ENCODE data around the gene MIPOL1. TPM values are rescaled to one million over a fixed set of nuclear protein-coding genes. Genes with fewer than 3 reads are reported as not detected.

The MIPOL1 gene
- total and polyA plus RNA-seq, 2 of the 4 experiments (the other 2 are of a cell fraction), result 2.7 to 5.9 TPM

DNA sequence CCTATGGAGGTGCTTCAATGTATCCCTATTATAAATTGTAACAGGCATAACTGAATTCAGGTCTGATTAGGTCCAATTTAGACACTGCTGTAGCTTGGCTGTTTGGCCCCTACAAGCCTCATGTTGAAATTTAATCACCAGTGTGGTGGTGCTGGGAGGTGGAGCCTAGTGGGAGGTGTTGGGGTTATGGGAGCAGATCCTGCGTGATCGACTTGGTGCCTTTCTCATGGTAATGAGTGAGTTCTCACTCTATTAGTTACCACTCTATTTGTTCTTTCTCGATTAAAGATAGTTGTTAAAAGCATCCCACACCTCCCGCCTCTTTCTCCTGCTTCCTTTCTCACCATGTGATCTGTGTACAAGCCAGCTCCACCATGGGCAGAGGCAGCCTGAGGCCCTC is 275.2 kb downstream of the MIPOL1 start:
- Histone ChIP-seq H2BK15ac (ENCODE audit: low read depth, low read length) (no peak overlapping the region), H3K4me2 (ENCODE audit: low read depth, low read length) (no peak overlapping the region), H2BK120ac (ENCODE audit: low read depth, low read length) (no peak overlapping the region), H3K14ac (replicated peaks; ENCODE audit: low read depth, low read length) (no peak overlapping the region), H4K20me1 (ENCODE audit: insufficient read depth, low read length) (no peaks in the 10 kb centered on the region), H3K23ac (ENCODE audit: low read depth, low read length) (no peak overlapping the region), H3K9ac (ENCODE audit: low read depth, low read length) (no peak overlapping the region), H4K8ac (ENCODE audit: low read depth in 2 of 2, low read length in 2 of 2) (no peak overlapping the region), H2AK9ac (replicated peaks; ENCODE audit: low read depth, low read length, poor library complexity) (no peak overlapping the region), H3K27ac (ENCODE audit: insufficient read depth, low read length) (no peak overlapping the region), H2BK5ac (ENCODE audit: low read depth, low read length, poor library complexity, severe bottlenecking) (no peak overlapping the region), H3K4ac (ENCODE audit: low read depth, low read length) (no peak overlapping the region), H3K4me3 (ENCODE audit: insufficient read depth, low read depth, low read length) (no peak overlapping the region), H2BK20ac (ENCODE audit: low read depth, low read length) (no peak overlapping the region), H3K36me3 (ENCODE audit: control insufficient read depth, insufficient read depth, low read length) (no peaks in the 10 kb centered on the region), H3K4me1 (ENCODE audit: control insufficient read depth, insufficient read depth, low read length) (no peaks in the 10 kb centered on the region), H2AFZ (replicated peaks; ENCODE audit: low read length, poor library complexity) (no peak overlapping the region), H3K9me3 (ENCODE audit: control insufficient read depth, insufficient read depth, low read length) (no peaks in the 10 kb centered on the region), H4K5ac (ENCODE audit: low read depth, low read length) (no peak overlapping the region), H3K18ac (ENCODE audit: low read depth, low read length) (no peak overlapping the region), H3K56ac (ENCODE audit: extremely low read depth, insufficient read depth, low read length) (no peak overlapping the region), H3K79me1 (ENCODE audit: low read depth in 1 of 2, low read length in 2 of 2) (no peaks in the 10 kb centered on the region), H3K9me1 (ENCODE audit: insufficient read depth, low read length) (no peaks in the 10 kb centered on the region), H2AK5ac (ENCODE audit: low read depth, low read length) (no peak overlapping the region), H4K91ac (ENCODE audit: insufficient read depth, low read depth, low read length) (no peak overlapping the region), H3K27me3 (ENCODE audit: control insufficient read depth, insufficient read depth, low read length) (no peaks in the 10 kb centered on the region)
- DNase-seq (no peak), ATAC-seq (ENCODE audit: low read depth) (no peak)
- intact Hi-C loops (cut with micrococcal nuclease) (no loop called here), dilution Hi-C loops (cut with HindIII; ENCODE audit: low sequenced_read_pairs, unreplicated experiment) (no loop called here), in situ Hi-C loops (cut with MboI; ENCODE audit: low sequenced_read_pairs) (no loop called here)
- TF ChIP-seq, protein P1, sequence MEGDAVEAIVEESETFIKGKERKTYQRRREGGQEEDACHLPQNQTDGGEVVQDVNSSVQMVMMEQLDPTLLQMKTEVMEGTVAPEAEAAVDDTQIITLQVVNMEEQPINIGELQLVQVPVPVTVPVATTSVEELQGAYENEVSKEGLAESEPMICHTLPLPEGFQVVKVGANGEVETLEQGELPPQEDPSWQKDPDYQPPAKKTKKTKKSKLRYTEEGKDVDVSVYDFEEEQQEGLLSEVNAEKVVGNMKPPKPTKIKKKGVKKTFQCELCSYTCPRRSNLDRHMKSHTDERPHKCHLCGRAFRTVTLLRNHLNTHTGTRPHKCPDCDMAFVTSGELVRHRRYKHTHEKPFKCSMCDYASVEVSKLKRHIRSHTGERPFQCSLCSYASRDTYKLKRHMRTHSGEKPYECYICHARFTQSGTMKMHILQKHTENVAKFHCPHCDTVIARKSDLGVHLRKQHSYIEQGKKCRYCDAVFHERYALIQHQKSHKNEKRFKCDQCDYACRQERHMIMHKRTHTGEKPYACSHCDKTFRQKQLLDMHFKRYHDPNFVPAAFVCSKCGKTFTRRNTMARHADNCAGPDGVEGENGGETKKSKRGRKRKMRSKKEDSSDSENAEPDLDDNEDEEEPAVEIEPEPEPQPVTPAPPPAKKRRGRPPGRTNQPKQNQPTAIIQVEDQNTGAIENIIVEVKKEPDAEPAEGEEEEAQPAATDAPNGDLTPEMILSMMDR (conservative IDR thresholded peaks at IDR 0.05; ENCODE audit: low read depth, low read length), result no peak
- TF ChIP-seq RAD21 (IDR thresholded peaks at IDR 0.05; ENCODE audit: low read length) (no peak), BHLHE40 (IDR thresholded peaks at IDR 0.05; ENCODE audit: low read depth, low read length) (no peak), MXI1 (IDR thresholded peaks at IDR 0.05; ENCODE audit: borderline replicate concordance, low read depth, low read length) (no peak), CEBPB (IDR thresholded peaks at IDR 0.05; ENCODE audit: low read depth, low read length) (no peak), RFX5 (IDR thresholded peaks at IDR 0.05; ENCODE audit: low read depth, low read length) (no peak), NFE2L2 (IDR thresholded peaks at IDR 0.05; ENCODE audit: low read depth, low read length) (no peak), MAZ (IDR thresholded peaks at IDR 0.05; ENCODE audit: borderline replicate concordance, low read depth, low read length) (no peak)
- CTCF ChIA-PET, result no interaction called here
- POLR2A ChIA-PET (ENCODE audit: unreplicated experiment), result no interaction called here
- BruUV-seq (replicated peaks), result no TSS peak
- WGBS, 2 experiments (ENCODE audit: extremely low coverage in 2 of 2, insufficient read length in 1 of 2), result 100% methylated on average over 1 of the region's 4 CpGs; no CpG with 5 or more reads in 1 of the 2 experiments
